Measurements from ENCODE around the gene PDE4B. TPM values are rescaled to one million over a fixed set of nuclear protein-coding genes. Genes with fewer than 3 reads are reported as not detected.

Gene PDE4B
- total and polyA plus RNA-seq, 7 donors: 1.6 to 17.2 (median 10.7) TPM

DNA sequence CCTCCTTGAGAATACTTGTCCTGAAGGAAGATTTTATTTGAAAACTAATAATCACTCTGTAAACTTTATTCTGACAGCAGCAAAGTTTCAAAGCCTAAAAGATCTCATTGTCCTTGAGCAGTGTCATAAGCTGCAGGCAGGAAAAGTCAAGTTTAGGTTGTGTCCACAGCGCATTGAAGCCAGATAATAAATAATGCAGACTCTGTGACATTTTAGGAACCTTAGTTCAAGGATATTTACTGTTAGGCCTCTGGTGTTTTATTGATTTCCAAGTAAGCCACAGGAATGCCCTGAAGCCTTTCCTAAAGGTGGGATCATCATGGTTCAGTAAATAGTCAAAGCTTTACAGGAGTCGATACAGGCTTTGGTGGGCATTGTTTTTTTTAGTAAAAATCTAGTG lies 384.8 kb downstream of the PDE4B start:
- TF ChIP-seq POLR2A (IDR thresholded peaks at IDR 0.05) (no peak), POLR2AphosphoS5 (IDR thresholded peaks at IDR 0.05) (no peak), EP300 (IDR thresholded peaks at IDR 0.05) (no peak)
- TF ChIP-seq, protein P1, sequence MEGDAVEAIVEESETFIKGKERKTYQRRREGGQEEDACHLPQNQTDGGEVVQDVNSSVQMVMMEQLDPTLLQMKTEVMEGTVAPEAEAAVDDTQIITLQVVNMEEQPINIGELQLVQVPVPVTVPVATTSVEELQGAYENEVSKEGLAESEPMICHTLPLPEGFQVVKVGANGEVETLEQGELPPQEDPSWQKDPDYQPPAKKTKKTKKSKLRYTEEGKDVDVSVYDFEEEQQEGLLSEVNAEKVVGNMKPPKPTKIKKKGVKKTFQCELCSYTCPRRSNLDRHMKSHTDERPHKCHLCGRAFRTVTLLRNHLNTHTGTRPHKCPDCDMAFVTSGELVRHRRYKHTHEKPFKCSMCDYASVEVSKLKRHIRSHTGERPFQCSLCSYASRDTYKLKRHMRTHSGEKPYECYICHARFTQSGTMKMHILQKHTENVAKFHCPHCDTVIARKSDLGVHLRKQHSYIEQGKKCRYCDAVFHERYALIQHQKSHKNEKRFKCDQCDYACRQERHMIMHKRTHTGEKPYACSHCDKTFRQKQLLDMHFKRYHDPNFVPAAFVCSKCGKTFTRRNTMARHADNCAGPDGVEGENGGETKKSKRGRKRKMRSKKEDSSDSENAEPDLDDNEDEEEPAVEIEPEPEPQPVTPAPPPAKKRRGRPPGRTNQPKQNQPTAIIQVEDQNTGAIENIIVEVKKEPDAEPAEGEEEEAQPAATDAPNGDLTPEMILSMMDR (IDR thresholded peaks at IDR 0.05): no peak

DNA sequence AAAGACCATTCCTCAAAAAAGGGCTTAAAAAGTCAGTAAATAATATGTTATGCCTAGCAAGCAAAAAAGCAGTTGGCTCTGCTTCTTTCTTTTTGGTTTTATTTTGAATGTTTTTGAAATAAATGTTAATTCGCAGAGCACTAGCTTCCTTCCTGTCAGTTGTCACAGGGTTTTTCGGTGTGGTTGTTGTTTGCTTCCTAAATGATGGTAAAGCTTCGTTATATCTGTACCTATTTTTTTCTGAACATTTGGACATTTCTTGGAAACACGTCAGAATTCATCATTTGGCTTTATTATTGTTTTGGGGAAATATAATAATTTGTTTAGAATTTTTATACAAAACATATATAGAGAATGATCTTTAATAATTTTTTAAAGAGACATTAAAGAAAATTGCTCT lies 389.3 kb downstream of the PDE4B start:
- H3K36me3 ChIP-seq: no peaks in the 10 kb centered on the region
- peak overlapping the region in 2 of 4 donors; percentile 26 to 64 for H3K27ac ChIP-seq
- H3K27me3 ChIP-seq: no peaks in the 10 kb centered on the region
- TF ChIP-seq EP300 (IDR thresholded peaks at IDR 0.05) (no peak), POLR2A (IDR thresholded peaks at IDR 0.05) (no peak), POLR2AphosphoS5 (IDR thresholded peaks at IDR 0.05) (no peak)
- TF ChIP-seq, protein P1 (IDR thresholded peaks at IDR 0.05): no peak
- H3K9me3 ChIP-seq: no peaks in the 10 kb centered on the region
- WGBS, 2 donors: 50 to 79% methylated on average over 4 of the region's 4 CpGs
- no peak for DNase-seq
- H3K4me1 ChIP-seq: peaks cover 0 to 35% (median 25%) of the 10 kb centered on the region in 4 donors
- no peak overlapping the region for H3K4me3 ChIP-seq
- intact Hi-C loops (cut with DNase I): no loop called here

More for the DNA sequence above, 384.8 kb downstream of the PDE4B start:
- Histone ChIP-seq H3K36me3 (no peaks in the 10 kb centered on the region), H3K4me1 (peaks cover 0 to 46% (median 40%) of the 10 kb centered on the region in 4 donors), H3K9me3 (no peaks in the 10 kb centered on the region), H3K27ac (no peak overlapping the region), H3K27me3 (no peaks in the 10 kb centered on the region), H3K4me3 (no peak overlapping the region)
- WGBS, 2 donors: 92 to 93% methylated on average over 2 of the region's 2 CpGs
- no peak for DNase-seq
- intact Hi-C loops (cut with DNase I): loop anchor here (10.0 kb wide), 1 partner anchor 267 kb away; no protein-coding TSS in a partner anchor

DNA sequence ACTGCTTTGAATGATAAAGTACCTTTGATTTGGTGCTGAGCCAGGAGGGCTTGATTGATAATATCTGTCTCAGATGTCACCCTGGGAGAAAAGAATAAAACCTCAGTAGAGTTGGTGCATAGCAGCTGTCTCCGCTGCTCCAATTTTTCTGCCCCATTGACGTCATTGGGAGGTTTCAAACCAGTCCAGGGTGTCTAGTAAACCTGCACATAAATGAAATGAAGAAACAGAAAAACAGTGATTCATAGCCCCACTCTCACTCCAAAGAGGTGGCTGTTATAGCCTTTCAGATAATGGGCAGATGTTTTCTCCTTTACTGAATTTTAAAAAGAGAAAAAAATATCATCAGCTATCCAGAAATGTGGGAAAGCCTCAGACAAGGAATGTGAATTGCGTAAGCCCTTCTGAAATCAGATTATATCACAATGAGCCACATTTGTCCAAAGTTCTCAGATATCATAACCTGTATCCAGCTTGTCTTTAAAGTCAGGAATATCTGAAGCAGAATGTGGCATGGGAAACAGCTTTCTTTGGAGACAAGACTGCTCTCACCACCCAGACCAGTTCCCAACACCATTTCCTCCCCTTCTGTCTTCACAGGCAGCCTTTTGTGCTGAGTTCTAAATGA lies 390.0 kb downstream of the PDE4B start:
- peaks cover 0 to 29% (median 25%) of the 10 kb centered on the region in 4 donors for H3K4me1 ChIP-seq
- H3K27ac ChIP-seq: peak overlapping the region in 3 of 4 donors; percentile 48 to 64 (median 57)
- WGBS, 2 donors: 73 to 82% methylated on average over 3 of the region's 3 CpGs
- H3K36me3 ChIP-seq: no peaks in the 10 kb centered on the region
- H3K27me3 ChIP-seq: no peaks in the 10 kb centered on the region
- TF ChIP-seq EP300 (IDR thresholded peaks at IDR 0.05) (peak in 3 of 4 donors; percentile 59 to 77 (median 71)), POLR2AphosphoS5 (IDR thresholded peaks at IDR 0.05) (peak; percentile 42 to 81 (median 77)), POLR2A (IDR thresholded peaks at IDR 0.05) (no peak)
- TF ChIP-seq, protein P1 (IDR thresholded peaks at IDR 0.05): no peak
- H3K9me3 ChIP-seq: no peaks in the 10 kb centered on the region
- DNase-seq: peak; percentile 78
- H3K4me3 ChIP-seq: no peak overlapping the region
- intact Hi-C loops (cut with DNase I): no loop called here

DNA sequence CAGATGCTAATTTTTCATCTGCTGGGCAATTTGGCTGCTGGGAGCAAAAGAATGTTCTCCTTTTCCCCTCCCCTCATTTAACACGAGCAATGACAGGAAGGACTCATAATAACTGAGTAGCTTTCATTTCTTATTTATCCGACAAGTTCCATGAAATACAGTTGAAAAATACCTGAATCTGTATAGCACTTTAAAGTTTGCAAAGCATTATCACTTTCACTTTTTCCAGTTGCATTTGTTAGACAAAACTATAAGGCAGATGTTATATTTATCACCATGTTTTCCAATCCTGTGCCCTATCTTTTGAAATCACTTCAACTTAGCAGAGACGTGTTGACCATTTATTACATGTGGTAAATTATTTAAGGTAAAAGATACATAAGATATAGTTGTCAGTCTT lies 390.7 kb downstream of the PDE4B start:
- intact Hi-C loops (cut with DNase I): no loop called here
- TF ChIP-seq, protein P1 (IDR thresholded peaks at IDR 0.05): no peak
- TF ChIP-seq POLR2A (IDR thresholded peaks at IDR 0.05): no peak
- TF ChIP-seq POLR2AphosphoS5 (IDR thresholded peaks at IDR 0.05): no peak
- TF ChIP-seq EP300 (IDR thresholded peaks at IDR 0.05): no peak
- Histone ChIP-seq H3K27ac (peak overlapping the region in 3 of 4 donors; percentile 48 to 64 (median 57)), H3K36me3 (no peaks in the 10 kb centered on the region), H3K9me3 (no peaks in the 10 kb centered on the region), H3K4me1 (peaks cover 0 to 29% (median 25%) of the 10 kb centered on the region in 4 donors), H3K27me3 (no peaks in the 10 kb centered on the region), H3K4me3 (no peak overlapping the region)
- no peak for DNase-seq
- 49 to 64% methylated on average over 3 of the region's 3 CpGs for WGBS, 2 donors

Data from sigmoid colon (tissue), 7 donors.